H9 (cell line): ENCODE data around the gene TRIP6. TPM values are rescaled to one million over a fixed set of nuclear protein-coding genes. Genes with fewer than 3 reads are reported as not detected.
A peak's percentile ranks its signal among the peaks of the same experiment; 100 is the strongest.

Experiments used
- DNase-seq: peaks from one replicate; pipeline ENCODE4 v3.0.0-alpha.2; 2017
- H2AFZ ChIP-seq: one replicate; pipeline ENCODE4 v1.6.1; 2013; ENCODE audit warnings: mild to moderate bottlenecking, low read length, control low read depth, moderate library complexity
- H2AK5ac ChIP-seq: 2 replicates; pipeline ENCODE4 v1.6.1; 2013; ENCODE audit warnings: low read length, control low read depth, mixed read lengths; ENCODE audit not compliant: insufficient read length
- H2BK120ac ChIP-seq: one replicate; pipeline ENCODE4 v1.6.1; 2013; ENCODE audit warnings: low read depth, mild to moderate bottlenecking, low read length, control low read depth, inconsistent platforms; ENCODE audit not compliant: poor library complexity, severe bottlenecking
- H2BK12ac ChIP-seq: 2 replicates; pipeline ENCODE4 v1.6.1; 2013; ENCODE audit warnings: low read length, control low read depth, mixed read lengths, low read depth; ENCODE audit not compliant: insufficient read length
- H2BK15ac ChIP-seq: 2 replicates; pipeline ENCODE4 v1.6.1; 2013; ENCODE audit warnings: low read depth, low read length, control low read depth
- H2BK20ac ChIP-seq: one replicate; pipeline ENCODE4 v1.6.1; 2013; ENCODE audit warnings: low read depth, mild to moderate bottlenecking, low read length, control low read depth, inconsistent platforms; ENCODE audit not compliant: poor library complexity, severe bottlenecking
- H2BK5ac ChIP-seq: 2 replicates; pipeline ENCODE4 v1.6.1; 2013; ENCODE audit warnings: low read length, control low read depth, mixed read lengths; ENCODE audit not compliant: insufficient read length
- H3K14ac ChIP-seq: 2 replicates; pipeline ENCODE4 v1.6.1; 2013; ENCODE audit warnings: low read length, control low read depth; ENCODE audit not compliant: insufficient read depth
- H3K18ac ChIP-seq: 2 replicates; pipeline ENCODE4 v1.6.1; 2013; ENCODE audit warnings: low read depth, mild to moderate bottlenecking, mixed read lengths, low read length, control low read depth; ENCODE audit not compliant: insufficient read length
- H3K23ac ChIP-seq: 2 replicates; pipeline ENCODE4 v1.6.1; 2013; ENCODE audit warnings: low read length, control low read depth, mixed read lengths, low read depth; ENCODE audit not compliant: insufficient read length
- H3K23me2 ChIP-seq: 2 replicates; pipeline ENCODE4 v1.6.1; 2013; ENCODE audit warnings: low read depth, mild to moderate bottlenecking, mixed read lengths, low read length, control low read depth; ENCODE audit not compliant: insufficient read length, poor library complexity, severe bottlenecking
- H3K27ac ChIP-seq: 2 replicates; pipeline ENCODE4 v1.5.1; 2013; ENCODE audit warnings: low read length, control low read depth, mixed read lengths, low read depth; ENCODE audit not compliant: insufficient read length
- H3K27me3 ChIP-seq: 2 replicates; pipeline ENCODE4 v1.6.1; 2013; ENCODE audit warnings: low read length, control low read depth, inconsistent platforms; ENCODE audit not compliant: insufficient read depth
- H3K4ac ChIP-seq: 2 replicates; pipeline ENCODE4 v1.6.1; 2013; ENCODE audit warnings: low read depth, mild to moderate bottlenecking, control low read depth, inconsistent platforms, low read length, moderate library complexity
- H3K4me1 ChIP-seq: 2 replicates; pipeline ENCODE4 v1.6.1; 2013; ENCODE audit warnings: low read length, control low read depth, inconsistent platforms; ENCODE audit not compliant: insufficient read depth
- H3K4me2 ChIP-seq: 2 replicates; pipeline ENCODE4 v1.6.1; 2013; ENCODE audit warnings: low read length, control low read depth, mixed read lengths; ENCODE audit not compliant: insufficient read length, insufficient read depth
- H3K56ac ChIP-seq: 2 replicates; pipeline ENCODE4 v1.6.1; 2013; ENCODE audit warnings: low read depth, mild to moderate bottlenecking, mixed read lengths, low read length, control low read depth; ENCODE audit not compliant: insufficient read length
- H3K79me1 ChIP-seq: 2 replicates; pipeline ENCODE4 v1.6.1; 2013; ENCODE audit warnings: low read depth, mild to moderate bottlenecking, moderate library complexity, low read length, control low read depth, inconsistent platforms; ENCODE audit not compliant: insufficient read depth, poor library complexity, severe bottlenecking
- H3K79me2 ChIP-seq: 2 replicates; pipeline ENCODE4 v1.6.1; 2013; ENCODE audit warnings: low read length, control low read depth, inconsistent platforms; ENCODE audit not compliant: insufficient read depth
- H3K9ac ChIP-seq: 2 replicates; pipeline ENCODE4 v1.6.1; 2013; ENCODE audit warnings: low read length, control low read depth, mixed read lengths; ENCODE audit not compliant: insufficient read length; ENCODE audit errors: extremely low read depth
- H3K9me3 ChIP-seq: one replicate; pipeline ENCODE4 v1.6.1; 2013; ENCODE audit warnings: low read depth, low read length, inconsistent platforms; ENCODE audit not compliant: control insufficient read depth
- H3T11ph ChIP-seq: one replicate; pipeline ENCODE4 v1.6.1; 2013; ENCODE audit warnings: mild to moderate bottlenecking, low read length, control low read depth, inconsistent platforms
- H4K20me1 ChIP-seq: one replicate; pipeline ENCODE4 v1.6.1; 2013; ENCODE audit not compliant: control insufficient read depth, insufficient read length, insufficient read depth
- H4K5ac ChIP-seq: 2 replicates; pipeline ENCODE4 v1.6.1; 2013; ENCODE audit warnings: low read depth, mild to moderate bottlenecking, mixed read lengths, low read length, control low read depth; ENCODE audit not compliant: insufficient read length
- H4K8ac ChIP-seq: replicated peaks from 2 replicates; pipeline ENCODE4 v1.6.1; 2013; ENCODE audit warnings: low read length, control low read depth, mixed read lengths, low read depth; ENCODE audit not compliant: insufficient read length
- H4K91ac ChIP-seq: 2 replicates; pipeline ENCODE4 v1.6.1; 2013; ENCODE audit warnings: low read depth, mild to moderate bottlenecking, moderate library complexity, mixed read lengths, low read length, control low read depth; ENCODE audit not compliant: insufficient read length
- H3K27ac Mint-ChIP-seq, 3 experiments: 2 replicates in 2 of 3; 3 replicates in 1 of 3; pipeline ENCODE4 v1.8.0; 2020 to 2021; ENCODE audit warnings: mixed read lengths in 3 of 3, mild to moderate bottlenecking in 1 of 3, moderate library complexity in 1 of 3
- H3K27me3 Mint-ChIP-seq: 2 replicates; pipeline ENCODE4 v1.8.0; 2021; ENCODE audit warnings: low read depth, mild to moderate bottlenecking, moderate library complexity, mixed read lengths
- H3K36me3 Mint-ChIP-seq, 3 experiments: 2 replicates in 2 of 3; 3 replicates in 1 of 3; pipeline ENCODE4 v1.8.0; 2020 to 2021; ENCODE audit warnings: low read depth in 3 of 3, mixed read lengths in 3 of 3; ENCODE audit not compliant: insufficient read depth in 1 of 3
- H3K4me1 Mint-ChIP-seq, 2 experiments: 2 replicates each; pipeline ENCODE4 v1.8.0; 2020; ENCODE audit warnings: mixed read lengths in 2 of 2
- H3K4me3 Mint-ChIP-seq, 2 experiments: 2 replicates in 1 of 2; 3 replicates in 1 of 2; pipeline ENCODE4 v1.8.0; 2020 to 2021; ENCODE audit warnings: mild to moderate bottlenecking in 2 of 2, mixed read lengths in 2 of 2, moderate library complexity in 1 of 2
- H3K9me3 Mint-ChIP-seq, 2 experiments: 2 replicates in 1 of 2; 3 replicates in 1 of 2; pipeline ENCODE4 v1.8.0; 2020; ENCODE audit warnings: mild to moderate bottlenecking in 2 of 2, mixed read lengths in 2 of 2, moderate library complexity in 1 of 2
- CTCF ChIP-seq: fragments of 200-600 bp; sonication (generic); conservative IDR thresholded peaks from 3 replicates; pipeline ENCODE4 v1.8.0; 2021; ENCODE audit warnings: antibody characterized with exemption, mild to moderate bottlenecking
- WGBS: extraction: QIAGEN DNeasy Blood & Tissue Kit; methylation state at CpG from one replicate; pipeline ENCODE4 v1.1.7; 2013; ENCODE audit warnings: missing lambda C conversion rate, low lambda C conversion rate, mixed read lengths; ENCODE audit not compliant: insufficient read length; ENCODE audit errors: extremely low coverage; 5-methylcytosine and 5-hydroxymethylcytosine counted together
- total RNA-seq: library from RNA; stranded (reverse); gene quantifications from 2 replicates; pipeline ENCODE4 v1.2.1, GENCODE V29; 2021

The TRIP6 gene
- total RNA-seq, 1 experiment from 2014 or later, result 122 TPM

GRCh38 chr7:100880645-100881044 is 13.5 kb downstream of the TRIP6 start:
- peaks cover 75 to 95% (median 93%) of the 10 kb centered on the region in 3 experiments for H3K36me3 Mint-ChIP-seq

More at GRCh38 chr7:100880645-100881044, 13.5 kb downstream of the TRIP6 start:
- H2BK120ac ChIP-seq, result no peak overlapping the region
- no peak overlapping the region for H2BK20ac ChIP-seq
- H2AFZ ChIP-seq, result no peak overlapping the region
- H4K91ac ChIP-seq, result no peak overlapping the region
- no peak for DNase-seq
- no peak overlapping the region for H4K8ac ChIP-seq
- no CpG with 5 or more reads among the region's 7 CpGs for WGBS
- H3K27me3 Mint-ChIP-seq, result no peaks in the 10 kb centered on the region; the same call in 1 of the 2 replicates
- H2BK15ac ChIP-seq, result no peak overlapping the region
- no peak overlapping the region for H2BK5ac ChIP-seq
- no peak overlapping the region for H4K5ac ChIP-seq
- no peak for TF ChIP-seq CTCF
- no peaks in the 10 kb centered on the region for H3K9me3 ChIP-seq
- no peak overlapping the region for H3T11ph ChIP-seq
- no peak overlapping the region for H3K14ac ChIP-seq
- no peaks in the 10 kb centered on the region for H3K27me3 ChIP-seq
- H3K23ac ChIP-seq, result no peak overlapping the region
- H3K23me2 ChIP-seq, result peaks cover 4% of the 10 kb centered on the region
- no peak overlapping the region for H3K4ac ChIP-seq
- peaks cover 6% of the 10 kb centered on the region for H3K79me1 ChIP-seq
- no peak overlapping the region for H3K18ac ChIP-seq
- H3K27ac Mint-ChIP-seq, result peak overlapping the region; percentile 78 to 88 (median 82); a peak in 5 of 7 replicates
- peaks cover 33% of the 10 kb centered on the region; the same call in 1 of the 2 replicates for H3K79me2 ChIP-seq
- H3K4me3 Mint-ChIP-seq, result peak overlapping the region in 1 of 2 experiments; percentile 56; a peak in 1 of 5 replicates
- no peak overlapping the region for H3K9ac ChIP-seq
- peaks cover 22 to 36% of the 10 kb centered on the region in 2 experiments for H3K4me1 Mint-ChIP-seq
- H4K20me1 ChIP-seq, result no peaks in the 10 kb centered on the region
- no peak overlapping the region for H2BK12ac ChIP-seq
- no peak overlapping the region for H3K4me2 ChIP-seq
- H2AK5ac ChIP-seq, result no peak overlapping the region
- no peak overlapping the region for H3K56ac ChIP-seq
- no peaks in the 10 kb centered on the region; the same call in 1 of the 2 replicates for H3K4me1 ChIP-seq
- no peak overlapping the region for H3K27ac ChIP-seq
- no peaks in the 10 kb centered on the region for H3K9me3 Mint-ChIP-seq
